Motor neuron (in vitro differentiated cells): ENCODE measurements around the gene GNAQ. TPM values are rescaled to one million over a fixed set of nuclear protein-coding genes. Genes with fewer than 3 reads are reported as not detected.

Experiments used
- ATAC-seq, 8 experiments: fragments of 200-7000 bp; cut with Tn5 transposase; replicated peaks in 6 of 8; 2 replicates each; pipeline ENCODE4 v1.8.0; 2021; ENCODE audit warnings: mild to moderate bottlenecking in 8 of 8, moderate library complexity in 8 of 8
- H3K27ac ChIP-seq, 2 donors: fragments of 250-450 bp; sonication (Bioruptor Pico); 2 replicates each; pipeline ENCODE4 v1.9.0; 2021; ENCODE audit warnings: antibody characterized with exemption in 2 of 2, mild to moderate bottlenecking in 2 of 2, moderate library complexity in 1 of 2
- H3K4me1 ChIP-seq, 2 donors: fragments of 250-450 bp; sonication (Bioruptor Pico); replicated peaks in 1 of 2; 2 replicates each; pipeline ENCODE4 v1.6.1; 2021; ENCODE audit warnings: antibody characterized with exemption in 2 of 2, mild to moderate bottlenecking in 2 of 2, moderate library complexity in 1 of 2
- H3K4me3 ChIP-seq, 5 donors: fragments of 250-450 bp; sonication (Bioruptor Pico); 2 replicates each; pipeline ENCODE4 v1.9.0; 2021; ENCODE audit warnings: antibody characterized with exemption in 5 of 5, mild to moderate bottlenecking in 5 of 5, moderate library complexity in 4 of 5
- whole genome bisulfite sequencing, 10 experiments: fragments of 450-650 bp; shearing (Covaris generic); methylation state at CpG; one replicate each; pipeline ENCODE4 v1.0.0; 2022; 5-methylcytosine and 5-hydroxymethylcytosine counted together
- in situ Hi-C, 9 experiments: fragments of 400-800 bp; cut with MboI; loops; one replicate each; pipeline ENCODE4 v1.15.0; 2021; ENCODE audit warnings: low sequenced_read_pairs in 9 of 9, low pct_unique_long_range_greater_than_20kb in 2 of 9; ENCODE audit not compliant: unreplicated experiment in 9 of 9
- total RNA-seq, 8 experiments: library from RNA; unstranded; fragments of 300-600 nt; gene quantifications; 2 replicates each; pipeline versions ENCODE4 v1.2.3 to v1.2.4, GENCODE V29; 2022

Gene GNAQ
- total RNA-seq, 8 experiments from 2014 or later = 10.5 to 84.7 (median 37.9) TPM

DNA sequence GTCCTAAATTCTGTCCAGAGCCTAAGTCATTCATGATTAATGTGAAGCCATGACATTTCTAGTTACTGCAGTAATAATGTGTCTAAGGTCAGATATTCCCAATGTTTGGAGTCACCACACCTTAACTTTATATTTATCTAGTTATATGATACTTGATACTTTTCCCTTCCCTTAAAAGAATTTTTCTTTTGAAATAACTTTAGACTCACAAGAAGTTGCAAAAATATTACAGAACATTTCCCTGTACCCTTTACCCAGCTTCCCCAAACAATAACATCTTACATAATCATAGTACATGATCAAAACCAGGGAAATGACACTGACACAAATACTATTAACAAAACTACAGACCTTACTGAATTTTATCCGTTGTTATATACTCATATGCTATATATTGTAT is 233.5 kb downstream of the GNAQ start:
- Histone ChIP-seq H3K27ac (no peak overlapping the region), H3K4me3 (no peak overlapping the region), H3K4me1 (peaks cover 0 to 11% of the 10 kb centered on the region in 2 donors)
- 0 to 100% (median 100%) methylated on average over 1 of the region's 1 CpG; no CpG with 5 or more reads in 3 of the 10 experiments for WGBS, 10 experiments
- ATAC-seq = no peak
- in situ Hi-C loops = loop anchor here in 1 of 9 experiments (25.0 kb wide), 1 partner anchor 239 kb away; the partner anchor contains the start of gene GNAQ

DNA sequence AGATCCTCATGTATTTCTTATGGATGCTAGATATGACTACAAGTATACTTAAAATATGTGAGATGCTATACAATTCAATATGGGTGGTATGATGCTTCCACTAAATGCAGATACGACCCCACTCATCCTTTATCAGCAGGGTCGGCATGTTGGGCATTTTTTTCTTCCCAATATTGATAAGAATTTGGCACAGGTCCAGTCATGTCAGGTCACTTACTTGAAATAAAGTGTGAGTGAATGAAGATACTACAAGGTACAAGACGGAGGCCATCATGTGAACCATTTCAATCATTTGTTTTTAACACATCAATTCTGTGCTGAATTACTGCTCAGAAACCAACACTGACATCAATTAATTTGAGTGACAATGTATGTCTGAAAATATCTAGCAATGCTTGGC is 236.6 kb downstream of the GNAQ start:
- Histone ChIP-seq H3K4me1 (no peaks in the 10 kb centered on the region), H3K27ac (no peak overlapping the region), H3K4me3 (no peak overlapping the region)
- no peak for ATAC-seq
- in situ Hi-C loops = loop anchor here in 1 of 9 experiments (25.0 kb wide), 1 partner anchor 242 kb away; the partner anchor contains the start of gene GNAQ
- 75 to 100% (median 96%) methylated on average over 1 to 3 of the region's 3 CpGs; no CpG with 5 or more reads in 3 of the 10 experiments for WGBS, 10 experiments

DNA sequence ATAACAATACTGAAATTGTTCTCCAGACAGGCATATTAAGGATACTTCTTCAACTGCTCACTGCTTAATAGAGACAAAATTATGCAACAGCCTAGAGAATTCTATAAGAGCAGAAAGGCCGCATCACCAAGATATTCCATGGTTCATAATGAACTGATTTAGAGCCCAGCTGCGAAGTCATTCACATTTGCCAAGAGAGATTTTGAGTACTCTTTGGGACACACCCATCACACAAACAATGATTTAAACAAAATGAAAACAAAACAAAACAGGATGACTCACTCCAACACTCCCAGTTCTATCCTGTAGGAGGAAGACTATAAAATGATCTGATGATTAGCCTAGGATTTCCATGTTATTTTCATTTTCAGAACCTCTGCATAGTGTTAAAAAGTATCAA is 237.8 kb downstream of the GNAQ start:
- no peak overlapping the region for H3K27ac ChIP-seq

DNA sequence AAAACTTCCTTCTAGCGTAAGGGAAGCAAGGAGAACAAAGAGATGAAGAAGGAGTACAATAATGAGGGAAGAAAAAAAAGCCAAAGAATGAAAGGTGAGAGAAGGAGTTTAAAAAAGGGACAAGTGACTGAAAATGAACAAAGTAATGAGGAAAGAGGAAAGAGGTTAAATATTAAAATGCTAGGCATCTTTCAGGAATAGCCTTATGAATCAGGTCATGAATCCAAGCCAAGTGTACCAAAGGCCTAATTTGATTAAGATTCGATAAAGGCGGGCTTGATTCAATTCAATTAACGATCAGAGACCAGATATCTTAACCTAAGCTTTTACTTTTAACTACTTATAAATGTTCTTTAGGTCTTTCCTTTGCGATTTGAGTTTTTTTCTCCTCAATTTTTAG is 241.7 kb downstream of the GNAQ start:
- H3K27ac ChIP-seq = no peak overlapping the region
- in situ Hi-C loops = loop anchor here in 1 of 9 experiments (25.0 kb wide), 1 partner anchor 247 kb away; the partner anchor contains the start of gene GNAQ
- ATAC-seq = no peak
- H3K4me1 ChIP-seq = peaks cover 0 to 8% of the 10 kb centered on the region in 2 donors
- H3K4me3 ChIP-seq = no peak overlapping the region
- 78 to 100% (median 96%) methylated on average over 2 to 5 of the region's 5 CpGs; no CpG with 5 or more reads in 1 of the 10 experiments for whole genome bisulfite sequencing, 10 experiments

More for the DNA sequence above, 237.8 kb downstream of the GNAQ start:
- peak; percentile 48 to 99 (median 76) for ATAC-seq
- H3K4me1 ChIP-seq = peaks cover 0 to 2% of the 10 kb centered on the region in 2 donors
- in situ Hi-C loops = loop anchor here in 1 of 9 experiments (25.0 kb wide), 1 partner anchor 243 kb away; the partner anchor contains the start of gene GNAQ
- 0 to 97% (median 44%) methylated on average over 1 to 2 of the region's 2 CpGs; no CpG with 5 or more reads in 2 of the 10 experiments for WGBS, 10 experiments
- H3K4me3 ChIP-seq = no peak overlapping the region

DNA sequence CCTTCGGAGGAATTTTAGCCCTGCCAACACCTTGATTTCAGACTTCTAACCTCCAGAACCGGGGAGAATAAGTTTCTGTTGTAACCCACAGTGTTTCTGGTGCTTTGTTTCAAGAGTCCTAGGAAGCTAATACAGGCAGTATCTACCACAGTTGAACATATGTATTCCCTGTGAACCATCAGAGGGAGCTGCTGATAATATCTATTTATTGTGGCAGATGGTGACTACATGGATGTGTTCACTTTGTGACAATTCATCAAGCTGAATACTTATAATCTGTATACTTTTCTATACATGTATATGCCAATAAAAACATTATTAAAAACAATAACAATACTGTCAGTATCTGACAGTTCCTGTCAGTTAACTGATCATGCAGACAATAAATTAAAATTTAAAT is 246.3 kb downstream of the GNAQ start:
- Histone ChIP-seq H3K4me3 (no peak overlapping the region), H3K27ac (no peak overlapping the region), H3K4me1 (peaks cover 0 to 8% of the 10 kb centered on the region in 2 donors)
- in situ Hi-C loops = loop anchor here in 1 of 9 experiments (25.0 kb wide), 1 partner anchor 252 kb away; the partner anchor contains the start of gene GNAQ
- no peak for ATAC-seq
- WGBS, 10 experiments = 80 to 100% (median 100%) methylated on average over 1 to 2 of the region's 2 CpGs; no CpG with 5 or more reads in 3 of the 10 experiments

DNA sequence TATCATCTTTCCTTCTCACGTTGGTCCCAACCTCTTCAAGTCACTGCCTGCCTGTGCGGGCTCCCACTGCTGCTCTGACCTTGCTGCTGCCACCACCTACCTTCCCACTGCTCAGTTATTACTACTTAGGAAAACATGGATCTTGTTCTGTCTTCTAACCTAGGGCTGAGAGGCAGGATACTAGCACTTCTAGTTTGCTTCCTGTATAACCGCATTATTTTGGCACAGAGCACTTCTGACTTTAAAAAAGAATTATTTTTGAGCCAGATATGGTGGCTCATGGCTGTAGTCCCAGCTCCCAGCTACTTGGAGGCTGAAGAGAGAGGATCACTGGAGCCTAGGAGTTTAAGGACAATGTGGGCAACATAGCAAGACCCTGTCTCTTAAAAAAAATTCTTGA is 248.1 kb downstream of the GNAQ start:
- Histone ChIP-seq H3K4me1 (peaks cover 0 to 3% of the 10 kb centered on the region in 2 donors), H3K27ac (no peak overlapping the region), H3K4me3 (no peak overlapping the region)
- WGBS, 10 experiments = 76 to 100% (median 95%) methylated on average over 1 to 3 of the region's 3 CpGs
- in situ Hi-C loops = loop anchor here in 1 of 9 experiments (25.0 kb wide), 1 partner anchor 254 kb away; the partner anchor contains the start of gene GNAQ
- no peak for ATAC-seq

DNA sequence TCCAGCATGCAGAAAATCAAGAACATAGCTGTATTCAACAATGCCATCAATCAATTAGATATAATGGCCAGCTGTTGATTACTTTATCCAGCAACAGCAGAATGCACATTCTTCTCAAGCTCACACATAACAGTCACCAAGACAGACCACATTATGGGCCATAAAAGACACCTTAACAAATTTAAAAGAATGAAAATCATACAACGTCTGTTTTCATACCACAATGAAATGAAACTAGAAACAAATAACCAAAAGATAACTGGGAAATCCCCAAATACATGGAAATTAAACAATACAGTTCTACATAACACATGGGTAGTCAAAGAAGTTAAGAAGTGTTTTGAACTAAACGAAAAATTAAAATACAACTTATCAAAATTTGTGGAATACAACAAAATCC is 252.6 kb downstream of the GNAQ start:
- 80 to 100% (median 92%) methylated on average over 1 to 2 of the region's 2 CpGs for WGBS, 10 experiments
- Histone ChIP-seq H3K4me3 (no peak overlapping the region), H3K27ac (no peak overlapping the region), H3K4me1 (no peaks in the 10 kb centered on the region)
- in situ Hi-C loops = loop anchor here in 1 of 9 experiments (25.0 kb wide), 1 partner anchor 258 kb away; the partner anchor contains the start of gene GNAQ
- ATAC-seq = no peak

DNA sequence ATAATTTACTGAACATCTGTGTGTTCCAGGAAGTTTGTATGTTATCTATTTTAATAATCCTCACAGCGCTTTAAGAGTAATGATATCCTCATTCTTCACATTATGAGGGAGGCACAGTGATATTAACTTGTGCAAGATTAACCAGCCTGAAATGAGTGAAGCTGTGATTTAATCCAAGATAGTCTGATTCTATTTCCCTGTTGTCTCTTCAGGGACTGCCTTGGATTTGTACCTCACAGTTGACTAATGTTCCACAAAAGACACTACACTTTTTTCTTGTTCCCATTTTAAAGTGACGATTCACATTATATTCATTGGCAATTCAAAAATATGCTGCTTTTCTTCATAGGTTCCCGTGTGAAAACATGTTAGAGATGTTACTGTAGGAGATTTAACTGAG is 258.2 kb downstream of the GNAQ start:
- Histone ChIP-seq H3K27ac (no peak overlapping the region), H3K4me3 (no peak overlapping the region), H3K4me1 (no peaks in the 10 kb centered on the region)
- WGBS, 10 experiments = 83 to 93% (median 86%) methylated on average over 1 to 3 of the region's 3 CpGs; no CpG with 5 or more reads in 2 of the 10 experiments
- ATAC-seq = no peak
- in situ Hi-C loops = loop anchor here in 1 of 9 experiments (25.0 kb wide), 1 partner anchor 336 kb away; no protein-coding TSS in a partner anchor

DNA sequence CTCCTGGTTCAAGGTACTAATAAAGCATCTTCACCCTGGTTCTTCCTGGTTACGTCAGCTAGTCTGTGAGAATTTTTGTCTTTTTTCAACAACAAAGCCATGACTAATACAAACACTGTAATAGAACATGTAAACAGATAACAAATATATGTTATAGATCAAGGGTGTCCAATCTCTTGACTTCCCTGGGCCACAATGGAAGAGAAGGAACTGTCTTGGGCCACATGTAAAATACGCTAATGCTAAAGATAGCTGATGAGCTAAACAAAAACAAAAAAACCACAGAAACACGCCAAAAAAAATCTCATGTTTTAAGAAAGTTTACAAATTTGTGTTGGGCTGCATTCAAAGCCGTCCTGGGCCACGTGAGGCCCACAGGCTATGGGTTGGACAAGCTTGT is 259.0 kb downstream of the GNAQ start:
- ATAC-seq = no peak
- Histone ChIP-seq H3K4me3 (no peak overlapping the region), H3K4me1 (no peaks in the 10 kb centered on the region), H3K27ac (no peak overlapping the region)
- WGBS, 10 experiments = 73 to 100% (median 96%) methylated on average over 2 to 5 of the region's 5 CpGs
- in situ Hi-C loops = loop anchor here in 1 of 9 experiments (25.0 kb wide), 1 partner anchor 335 kb away; no protein-coding TSS in a partner anchor

DNA sequence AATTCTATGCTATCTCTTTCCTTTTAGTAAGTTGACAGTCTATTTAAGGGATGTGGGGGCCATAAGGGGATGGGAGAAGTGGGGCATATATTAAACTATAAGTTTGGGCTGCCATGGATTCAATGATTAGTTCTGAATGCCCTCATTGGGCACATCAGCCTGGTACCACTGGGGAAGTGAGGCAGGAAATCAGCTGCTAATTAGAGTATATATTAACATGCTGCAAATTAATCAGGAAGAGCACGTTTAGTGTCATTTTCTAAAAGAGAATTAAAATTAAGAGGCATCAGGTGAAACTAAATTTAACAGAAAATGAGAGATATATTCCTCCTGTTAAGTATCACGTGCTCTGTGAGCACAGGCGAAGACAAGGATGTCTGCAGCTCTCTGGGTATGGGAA is 260.4 kb downstream of the GNAQ start:
- in situ Hi-C loops = loop anchor here in 1 of 9 experiments (25.0 kb wide), 1 partner anchor 334 kb away; no protein-coding TSS in a partner anchor
- Histone ChIP-seq H3K27ac (no peak overlapping the region), H3K4me3 (no peak overlapping the region), H3K4me1 (no peaks in the 10 kb centered on the region)
- ATAC-seq = no peak
- 75 to 100% (median 100%) methylated on average over 1 to 3 of the region's 3 CpGs; no CpG with 5 or more reads in 2 of the 10 experiments for WGBS, 10 experiments

DNA sequence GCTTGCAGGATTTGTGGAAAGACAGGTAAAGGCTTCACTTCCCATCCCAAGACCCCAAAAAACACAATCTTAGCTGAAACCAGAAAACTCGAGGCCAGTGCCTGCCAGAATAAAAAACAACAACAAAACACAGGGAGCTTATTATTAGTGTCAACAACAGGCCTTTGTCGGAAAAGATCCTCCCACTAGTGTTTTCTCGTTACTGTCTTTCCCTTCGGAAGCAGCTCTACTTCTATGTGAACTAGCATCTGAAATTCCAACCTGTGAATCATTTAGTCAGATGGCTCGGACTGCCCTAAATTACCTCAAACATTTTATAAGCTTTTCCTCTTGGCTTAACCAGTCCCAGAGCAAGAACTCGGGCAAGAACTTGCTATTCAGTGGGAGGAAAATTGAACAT is 261.3 kb downstream of the GNAQ start:
- Histone ChIP-seq H3K4me3 (no peak overlapping the region), H3K4me1 (no peaks in the 10 kb centered on the region), H3K27ac (no peak overlapping the region)
- no peak for ATAC-seq
- WGBS, 10 experiments = 37 to 100% (median 91%) methylated on average over 1 to 6 of the region's 6 CpGs; no CpG with 5 or more reads in 1 of the 10 experiments
- in situ Hi-C loops = loop anchor here in 1 of 9 experiments (25.0 kb wide), 1 partner anchor 333 kb away; no protein-coding TSS in a partner anchor

DNA sequence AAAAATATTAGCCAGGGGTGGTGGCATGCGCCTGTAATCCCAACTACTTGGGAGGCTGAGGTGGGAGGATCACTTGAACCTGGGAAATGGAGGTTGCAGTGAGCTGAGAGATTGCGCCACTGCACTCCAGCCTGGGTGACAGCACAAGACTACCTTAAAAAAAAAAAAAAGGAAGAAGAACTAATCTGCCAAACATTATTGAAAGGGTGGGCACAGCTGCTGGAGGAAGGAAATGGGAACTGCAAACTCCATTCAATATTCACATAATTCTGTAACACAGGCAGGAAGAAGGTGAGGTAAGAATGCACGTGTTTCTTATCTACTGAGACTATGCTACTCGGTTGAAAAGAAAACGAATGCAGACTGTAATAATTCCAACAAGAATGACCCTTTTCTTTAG is 262.4 kb downstream of the GNAQ start:
- in situ Hi-C loops = loop anchor here in 1 of 9 experiments (25.0 kb wide), 1 partner anchor 332 kb away; no protein-coding TSS in a partner anchor
- peak in 1 of 8 experiments; percentile 31 for ATAC-seq
- 32 to 100% (median 89%) methylated on average over 1 to 5 of the region's 5 CpGs for WGBS, 10 experiments
- no peak overlapping the region for H3K4me3 ChIP-seq
- no peaks in the 10 kb centered on the region for H3K4me1 ChIP-seq
- H3K27ac ChIP-seq = no peak overlapping the region

DNA sequence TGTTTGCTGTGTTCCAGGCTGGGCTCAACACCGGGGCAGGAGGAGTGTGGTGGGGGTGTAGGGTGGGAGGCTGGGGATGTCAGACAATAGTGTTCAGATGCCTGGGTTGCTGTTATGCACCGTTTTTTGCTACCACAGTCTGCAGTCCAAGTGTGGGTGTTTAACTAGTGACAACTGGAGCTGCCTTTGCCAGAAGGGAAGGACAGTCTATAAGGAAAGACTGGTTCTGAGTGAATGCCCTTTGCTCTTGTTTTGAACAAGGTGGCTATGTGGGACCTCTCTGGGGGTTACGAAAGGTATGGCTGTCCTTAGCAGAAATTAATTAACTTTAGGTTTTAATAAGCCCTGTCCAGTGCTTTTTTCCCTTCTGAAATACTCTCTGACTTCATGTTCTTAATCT is 265.0 kb downstream of the GNAQ start:
- H3K4me1 ChIP-seq = no peaks in the 10 kb centered on the region
- no peak overlapping the region for H3K27ac ChIP-seq
- WGBS, 10 experiments = 69 to 100% (median 100%) methylated on average over 1 to 2 of the region's 3 CpGs; no CpG with 5 or more reads in 3 of the 10 experiments
- H3K4me3 ChIP-seq = no peak overlapping the region
- in situ Hi-C loops = loop anchor here in 1 of 9 experiments (25.0 kb wide), 1 partner anchor 329 kb away; no protein-coding TSS in a partner anchor
- no peak for ATAC-seq
